ENCODE results near the gene VPS72. TPM values are rescaled to one million over a fixed set of nuclear protein-coding genes. Genes with fewer than 3 reads are reported as not detected.

Gene VPS72
- polyA plus RNA-seq, 1 of the 3 experiments (the other 2 are of a cell fraction) = 80.2 TPM

- DNase-seq = peak; percentile 88
- Histone ChIP-seq H3K4me2 (peak within 1 kb of the TSS; percentile 95), H3K27ac (ENCODE audit: low read depth in 2 of 2, low read length in 1 of 2) (peak within 1 kb of the TSS; percentile 76 to 92), H4K20me1 (ENCODE audit: insufficient read depth) (no peaks in the 10 kb centered on the region), H3K79me2 (ENCODE audit: insufficient read depth) (peaks cover 40% of the 10 kb centered on the region), H2AFZ (ENCODE audit: low read depth) (peak within 1 kb of the TSS; percentile 89), H3K4me1 (ENCODE audit: control insufficient read depth in 1 of 2, insufficient read depth in 2 of 2, low read depth in 1 of 2, low read length in 1 of 2) (peaks cover 4 to 15% of the 10 kb centered on the region in 2 experiments; a peak in 2 of 4 replicates), H3K9me2 (no peaks in the 10 kb centered on the region), H3K36me3 (replicated peaks in 1 of 2; ENCODE audit: control insufficient read depth in 1 of 2, insufficient read depth in 2 of 2, low read length in 1 of 2) (peaks cover 17 to 35% of the 10 kb centered on the region in 2 experiments), H3K4me3 (ENCODE audit: low read depth in 2 of 2, low read length in 1 of 2) (peak within 1 kb of the TSS; percentile 84 to 86), H3K27me3 (ENCODE audit: insufficient read depth) (no peaks in the 10 kb centered on the region), H3K9me3 (no peaks in the 10 kb centered on the region), H3K9ac (peak within 1 kb of the TSS; percentile 83), H3F3A (replicated peaks; ENCODE audit: insufficient read depth) (no peaks in the 10 kb centered on the region)
- POLR2A ChIA-PET = interaction anchor here (0.6 to 1.0 kb wide), 3 partner anchors 23 to 95 kb away, joined by 3 to 4 read pairs (median 3); partner anchors contain the start of gene GABPB2
- CTCF ChIA-PET = interaction anchor here (0.6 to 1.8 kb wide), 7 partner anchors 10 to 142 kb away, joined by 3 to 12 read pairs (median 4); partner anchors contain the start of genes GABPB2, TMOD4, TNFAIP8L2 and VPS72
- WGBS (ENCODE audit: low lambda C conversion rate) = under 1% methylated on average over 38 of the region's 38 CpGs
- TF ChIP-seq ELF1 (IDR thresholded peaks at IDR 0.05) (peak; percentile 100), GATA2 (CRISPR knock-in tag; IDR thresholded peaks at IDR 0.05) (peak; percentile 24; the same call in 1 of the 2 replicates), NFIC (IDR thresholded peaks at IDR 0.05; ENCODE audit: borderline replicate concordance) (0 out of 2 replicates have a peak, but pooled peaks have one; percentile 16), FOXJ3 (CRISPR knock-in tag; IDR thresholded peaks at IDR 0.05) (0 out of 2 replicates have a peak, but pooled peaks have one; percentile 14), ZBTB33 (IDR thresholded peaks at IDR 0.05; ENCODE audit: borderline replicate concordance, low read depth) (peak; percentile 93), FOSL2 (IDR thresholded peaks at IDR 0.05; ENCODE audit: borderline replicate concordance, low read depth) (no peak), JUND (IDR thresholded peaks at IDR 0.05) (no peak; the same call in 1 of the 2 replicates), MXI1 (IDR thresholded peaks at IDR 0.05; ENCODE audit: low read depth, low read length) (peak; percentile 85; the same call in 1 of the 2 replicates), USF2 (IDR thresholded peaks at IDR 0.05; ENCODE audit: borderline replicate concordance, low read depth, low read length) (no peak), USF1 (IDR thresholded peaks at IDR 0.05; ENCODE audit: borderline replicate concordance, low read depth) (no peak), POLR2AphosphoS5 (IDR thresholded peaks at IDR 0.05; ENCODE audit: low read depth, low read length) (peak; percentile 83), CTCF (IDR thresholded peaks at IDR 0.05) (no peak), FOXM1 (IDR thresholded peaks at IDR 0.05; ENCODE audit: low read depth) (no peak), CHD2 (IDR thresholded peaks at IDR 0.05; ENCODE audit: low read length, partially characterized antibody) (peak; percentile 96), EP300 (IDR thresholded peaks at IDR 0.05; ENCODE audit: borderline replicate concordance in 1 of 2, low read depth in 1 of 2, low read length in 1 of 2) (peak in 1 of 2 experiments; percentile 34; a peak in 2 of 4 replicates), NRF1 (IDR thresholded peaks at IDR 0.05; ENCODE audit: low read depth, low read length) (no peak), PBX3 (IDR thresholded peaks at IDR 0.05) (peak; percentile 66), TCF12 (IDR thresholded peaks at IDR 0.05) (peak; percentile 65; the same call in 1 of the 2 replicates), TAF1 (IDR thresholded peaks at IDR 0.05; ENCODE audit: borderline replicate concordance, low read depth, low read length) (peak; percentile 79), RAD21 (IDR thresholded peaks at IDR 0.05; ENCODE audit: low read length) (no peak), RFX5 (IDR thresholded peaks at IDR 0.05; ENCODE audit: low read length) (peak; percentile 50; the same call in 1 of the 2 replicates), RCOR1 (IDR thresholded peaks at IDR 0.05; ENCODE audit: low read length) (peak; percentile 74; the same call in 1 of the 2 replicates), IRF3 (IDR thresholded peaks at IDR 0.05; ENCODE audit: low read depth, low read length) (no peak), SMC3 (IDR thresholded peaks at IDR 0.05; ENCODE audit: low read depth, low read length) (no peak)
Observed at GRCh38 chr1:151165738-151166504, 24.1 kb downstream of the VPS72 start, which contains the start of the genes LYSMD1 and SCNM1. LYSMD1 (minus strand) TSS chr1:151165902; CDS start chr1:151165258, 644 bp downstream. SCNM1 (plus strand) TSS chr1:151166144; CDS start chr1:151166153, 9 bp downstream.

All from SK-N-SH (cell line).